Measurements from ENCODE around the gene FUT3.

GRCh38 chr19:5811117-5811516 lies 40.1 kb downstream of the FUT3 start:
- TF ChIP-seq CTCF (IDR thresholded peaks at IDR 0.05) (no peak), EP300 (IDR thresholded peaks at IDR 0.05) (no peak)

Data from stomach (tissue), 4 donors.